GM19035 (cell line): ENCODE data around the gene QRSL1.
"Not testable (repeated sequence)": the region's sequence is repeated elsewhere in the genome, so short reads cannot be mapped to it uniquely, and the experiment has no call there.

Experiments used
- ATAC-seq: cut with Tn5 transposase; IDR thresholded peaks from one replicate; pipeline ENCODE4 v1.9.1; 2021; ENCODE audit not compliant: unreplicated experiment

The QRSL1 gene

GRCh38 chr6:106623039-106623438 lies 6.3 kb upstream of the QRSL1 start:
- ATAC-seq, result no peak

- ATAC-seq, result no peak
These were observed 2.9 kb upstream of the QRSL1 start for GRCh38 chr6:106626485-106626884.

DNA sequence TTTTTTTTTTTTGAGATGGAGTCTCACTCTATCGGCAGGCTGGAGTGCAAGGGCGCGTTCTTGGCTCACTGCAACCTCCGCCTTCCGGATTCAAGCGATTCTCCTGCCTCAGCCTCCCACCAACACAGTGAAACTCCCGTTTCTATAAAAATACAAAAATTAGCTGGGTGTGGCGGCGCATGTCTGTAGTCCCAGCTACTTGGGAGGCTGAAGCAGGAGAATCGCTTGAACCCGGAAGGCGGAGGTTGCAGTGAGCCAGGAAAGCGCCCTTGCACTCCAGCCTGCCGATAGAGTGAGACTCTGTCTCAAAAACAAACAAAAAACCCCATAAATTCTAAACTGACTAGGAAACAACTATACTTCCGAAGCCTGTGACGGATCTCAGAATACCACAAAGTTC lies 1.6 kb upstream of the QRSL1 start:
- not testable (repeated sequence) for ATAC-seq

GRCh38 chr6:106628658-106629102 lies 698 bp upstream of the QRSL1 start:
- ATAC-seq, result peak; percentile 8

GRCh38 chr6:106629859-106630163 lies 433 bp downstream of the QRSL1 start:
- ATAC-seq, result no peak

- no peak for ATAC-seq
These were observed 988 bp downstream of the QRSL1 start for GRCh38 chr6:106630366-106630765.

DNA sequence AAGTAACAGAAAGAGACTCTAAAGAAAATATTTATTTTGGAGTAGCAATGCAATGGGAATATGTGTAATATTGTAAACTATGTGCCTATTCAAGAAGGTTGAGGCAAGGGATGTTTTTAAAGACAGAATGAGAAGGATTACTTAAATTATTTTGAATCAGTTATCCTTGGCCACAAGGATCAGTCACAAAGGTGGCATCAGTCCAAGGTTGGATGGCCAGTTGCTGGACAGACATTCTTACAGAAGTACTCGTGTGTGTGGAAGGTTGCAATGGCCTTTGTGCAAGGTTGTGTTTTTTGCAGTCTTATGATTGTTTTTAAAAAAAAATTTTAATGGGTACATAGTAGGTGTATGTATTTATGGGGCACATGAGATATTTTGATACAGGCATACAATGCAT lies 2.0 kb downstream of the QRSL1 start:
- no peak for ATAC-seq

GRCh38 chr6:106634565-106634964 lies 5.2 kb downstream of the QRSL1 start:
- no peak for ATAC-seq

DNA sequence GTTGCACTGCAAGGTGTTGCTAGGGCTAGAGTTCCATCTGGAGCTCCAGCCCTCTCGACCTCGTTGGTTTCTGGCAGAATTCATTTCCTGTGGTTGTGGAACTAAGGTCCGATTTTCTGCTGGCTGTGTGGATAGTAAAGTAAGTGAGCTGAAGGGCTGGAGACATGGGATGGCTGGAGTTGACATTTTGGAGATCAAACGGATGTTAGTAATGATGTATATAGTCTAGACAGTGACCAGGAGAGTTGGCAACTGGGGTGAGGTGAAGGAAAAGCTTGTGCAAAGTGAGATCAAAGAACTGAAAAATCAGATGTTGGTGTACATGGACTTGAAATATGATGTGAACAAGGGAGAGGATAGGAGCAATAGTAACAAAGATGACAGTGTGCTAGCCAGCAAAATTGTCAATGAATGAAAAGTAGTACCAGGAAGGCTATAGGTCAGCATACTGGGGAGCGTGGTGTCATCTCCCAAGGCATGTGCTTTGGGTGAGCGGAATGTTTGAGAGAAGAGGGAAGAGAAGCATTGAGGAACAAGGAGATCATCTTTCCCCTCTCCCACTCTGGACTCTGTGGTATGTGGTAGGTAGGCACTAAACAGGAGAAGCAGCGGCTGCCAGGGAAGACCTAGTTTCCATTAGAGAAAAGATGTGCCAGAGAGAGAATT lies 7.8 kb downstream of the QRSL1 start:
- ATAC-seq, result peak; percentile 34

DNA sequence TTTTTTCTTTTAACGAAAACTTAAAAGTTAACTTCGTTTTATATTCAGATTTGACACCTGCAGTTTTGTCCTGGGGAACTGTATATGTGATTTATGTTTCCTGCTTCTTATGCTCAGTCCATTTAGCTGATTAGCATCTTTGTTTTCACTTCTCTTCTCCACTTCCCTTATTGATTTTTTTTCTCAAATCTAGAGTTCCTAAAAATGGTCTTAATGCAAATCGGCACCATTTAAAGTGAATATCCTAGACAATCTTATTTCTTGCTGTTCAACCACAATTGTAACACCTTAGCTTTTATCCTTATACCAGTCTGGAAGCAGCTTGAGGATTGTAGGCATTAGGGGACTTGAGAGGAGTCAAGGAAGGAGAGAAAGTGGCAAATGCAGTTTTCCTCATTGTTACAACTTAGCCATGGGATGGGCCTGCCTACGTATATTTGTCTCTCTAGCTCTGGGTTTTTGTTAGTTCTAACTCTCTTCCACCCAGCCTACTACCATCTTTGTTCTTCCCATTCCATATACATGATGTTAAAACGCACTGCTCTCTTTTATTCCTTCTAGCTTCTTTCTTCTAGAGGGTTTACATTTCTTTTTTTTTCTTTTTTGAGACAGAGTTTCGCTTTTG lies 8.5 kb downstream of the QRSL1 start:
- peak; percentile 73 for ATAC-seq

- ATAC-seq, result no peak
These were observed 10.4 kb downstream of the QRSL1 start for GRCh38 chr6:106639812-106640211.

DNA sequence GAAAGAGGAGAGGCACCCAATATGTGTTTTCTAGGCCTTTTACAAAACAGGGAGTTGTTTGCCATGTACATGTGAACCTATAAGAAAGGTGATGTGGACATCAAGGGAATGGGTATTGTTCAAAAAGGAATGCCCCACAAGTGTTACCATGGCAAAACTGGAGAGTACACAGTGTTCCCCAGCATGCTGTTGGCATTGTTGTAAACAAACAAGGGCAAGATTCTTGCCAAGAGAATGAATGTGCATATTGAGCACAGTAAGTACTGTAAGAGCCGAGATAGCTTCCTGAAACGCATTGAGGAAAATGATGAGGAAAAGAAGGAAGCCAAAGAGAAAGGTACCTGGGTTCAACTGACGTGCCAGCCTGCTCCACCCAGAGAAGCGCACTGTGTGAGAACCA lies 13.1 kb downstream of the QRSL1 start:
- ATAC-seq, result no peak

DNA sequence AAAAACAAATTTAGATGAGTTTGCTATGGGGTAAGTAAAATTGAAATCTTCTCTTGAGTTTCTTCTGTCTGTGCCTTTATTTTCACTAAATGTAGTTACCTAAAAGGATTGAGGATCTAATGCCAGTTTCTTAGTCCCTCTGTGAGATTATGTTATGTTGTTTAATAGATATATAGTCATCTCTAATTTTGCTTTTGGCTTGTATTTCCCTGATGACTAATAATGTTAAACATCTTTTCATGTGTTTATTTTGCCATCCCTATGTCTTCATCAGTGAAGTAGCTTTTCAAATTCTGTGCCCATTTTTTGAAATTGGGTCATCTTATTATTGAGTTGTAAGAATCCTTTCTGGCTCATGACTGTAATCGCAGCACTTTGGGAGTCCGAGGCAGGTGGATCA lies 13.7 kb downstream of the QRSL1 start:
- no peak for ATAC-seq

DNA sequence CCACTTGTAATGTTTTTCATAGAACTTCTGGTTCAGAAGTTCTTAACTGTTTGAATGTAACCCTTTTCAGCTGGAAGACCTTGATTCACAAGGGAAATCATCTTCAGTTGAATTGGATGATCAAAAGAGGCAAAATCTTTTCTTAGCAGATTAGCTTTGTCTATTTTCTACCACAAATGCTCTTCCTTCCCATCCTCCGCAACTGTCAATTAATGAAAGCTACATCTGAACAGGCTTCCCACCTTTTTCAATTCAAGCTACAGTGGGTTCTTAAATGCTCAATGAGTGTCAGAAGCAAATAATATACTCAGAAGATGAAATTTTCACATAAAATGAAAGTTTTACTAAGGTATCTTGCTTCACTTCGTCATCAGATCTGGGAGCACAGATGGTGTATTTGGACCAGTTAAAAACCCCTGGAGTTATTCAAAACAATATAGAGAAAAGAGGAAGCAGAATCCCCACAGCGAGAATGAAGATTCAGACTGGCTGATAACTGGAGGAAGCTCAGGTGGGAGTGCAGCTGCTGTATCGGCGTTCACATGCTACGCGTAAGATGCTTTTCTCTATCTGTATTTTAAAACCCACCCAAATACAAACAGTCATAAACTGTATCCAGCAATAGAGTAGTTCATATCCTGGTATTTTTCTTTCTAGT lies 19.4 kb downstream of the QRSL1 start:
- no peak for ATAC-seq

- no peak for ATAC-seq
These were observed 29.1 kb downstream of the QRSL1 start for GRCh38 chr6:106658469-106658868.

GRCh38 chr6:106659859-106660258 lies 30.5 kb downstream of the QRSL1 start:
- no peak for ATAC-seq

DNA sequence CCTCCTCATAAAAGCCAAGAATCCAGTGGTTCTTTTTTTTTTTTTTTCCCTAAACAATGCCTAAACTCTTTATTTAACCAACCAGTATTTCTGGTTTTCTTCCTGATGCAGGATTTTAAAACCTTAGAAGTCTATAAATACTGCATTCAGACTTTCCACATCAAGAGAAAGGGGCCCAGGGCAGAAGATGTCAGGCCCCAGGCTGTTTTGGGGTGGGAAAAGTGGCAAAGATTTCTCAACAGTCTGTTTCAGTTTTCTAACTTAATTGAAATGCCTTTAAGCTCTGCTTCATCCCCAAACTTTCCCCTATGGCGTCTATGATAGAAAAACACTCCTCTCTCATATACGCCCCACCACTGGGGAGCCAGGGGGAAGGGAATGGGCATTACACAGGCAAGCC lies 33.1 kb downstream of the QRSL1 start:
- no peak for ATAC-seq

GRCh38 chr6:106666282-106667021 lies 37.1 kb downstream of the QRSL1 start:
- ATAC-seq, result peak; percentile 98

GRCh38 chr6:106667022-106667402 lies 37.6 kb downstream of the QRSL1 start:
- ATAC-seq, result peak; percentile 8

DNA sequence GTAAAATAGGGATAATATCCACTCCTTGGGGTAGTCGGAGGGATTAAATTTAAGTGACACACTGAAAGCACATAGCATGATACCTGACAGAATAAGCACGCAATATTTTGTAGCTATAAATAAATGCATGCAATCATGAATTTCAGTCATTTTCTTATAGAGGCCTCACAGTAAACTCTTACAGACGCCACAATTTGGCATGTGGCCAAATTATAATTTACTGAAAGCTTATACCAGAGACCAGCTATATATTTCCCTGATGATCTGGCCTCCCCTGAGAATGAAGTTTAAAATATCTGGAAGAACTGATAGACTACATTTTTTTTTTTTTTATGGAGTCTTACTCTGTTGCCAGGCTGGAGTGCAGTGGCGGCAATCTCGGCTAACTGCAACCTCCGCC lies 40.9 kb downstream of the QRSL1 start:
- no peak for ATAC-seq

DNA sequence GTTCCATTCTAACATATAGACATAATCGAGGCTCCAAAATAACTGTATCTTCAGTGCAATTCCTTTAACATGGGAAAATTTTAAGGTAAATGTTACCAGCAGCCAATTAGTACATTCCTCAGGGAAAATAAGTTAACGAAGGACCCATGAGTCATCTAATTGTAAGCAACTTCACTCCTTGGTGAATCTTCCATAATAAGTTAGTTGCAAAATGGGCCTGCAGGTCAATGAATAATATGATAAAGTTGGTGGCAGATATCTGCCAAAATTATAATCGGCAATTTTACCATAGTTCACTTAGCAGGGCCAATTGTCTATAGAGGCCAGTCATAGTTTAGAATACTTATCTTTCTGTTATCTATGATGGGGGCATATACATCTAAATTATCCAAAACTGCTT lies 42.3 kb downstream of the QRSL1 start:
- no peak for ATAC-seq
